NB4 (cell line): ENCODE results near the gene PRRG2.

ENCODE experiments used
- CTCF ChIP-seq: IDR thresholded peaks from one replicate; pipeline ENCODE4 v1.5.1; 2012; ENCODE audit warnings: low read depth, low read length
- MYC ChIP-seq: IDR thresholded peaks from 2 replicates; pipeline ENCODE4 v1.6.1; 2011; ENCODE audit warnings: low read depth, low read length
- POLR2A ChIP-seq: IDR thresholded peaks from 2 replicates; pipeline ENCODE4 v1.6.1; 2011; ENCODE audit warnings: mild to moderate bottlenecking; ENCODE audit not compliant: insufficient read length; ENCODE audit errors: extremely low read depth
- TF ChIP-seq, protein P1 (sequence below): IDR thresholded peaks from 2 replicates; pipeline ENCODE4 v1.6.1; 2011; ENCODE audit warnings: low read depth, low read length

DNA sequence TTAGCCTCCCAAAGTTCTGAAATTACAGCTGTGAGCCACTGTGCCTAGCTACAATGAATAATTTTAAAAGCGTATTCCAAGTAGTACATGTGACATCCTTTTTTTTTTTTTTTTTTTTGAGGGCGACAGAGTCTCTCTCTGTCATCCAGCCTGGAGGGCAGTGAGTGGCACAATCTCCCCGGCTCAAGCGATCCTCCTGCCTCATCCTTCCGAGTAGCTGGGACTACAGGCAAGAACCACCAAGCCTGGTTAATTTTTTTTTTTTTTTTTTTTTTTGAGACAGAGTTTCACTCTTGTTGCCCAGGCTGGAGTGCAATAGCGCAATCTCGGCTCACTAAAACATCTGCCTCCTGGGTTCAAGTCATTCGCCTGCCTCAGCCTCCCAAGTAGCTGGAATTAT lies 6.1 kb downstream of the PRRG2 start:
- TF ChIP-seq CTCF (no peak), POLR2A (no peak), MYC (no peak)
- TF ChIP-seq, protein P1, sequence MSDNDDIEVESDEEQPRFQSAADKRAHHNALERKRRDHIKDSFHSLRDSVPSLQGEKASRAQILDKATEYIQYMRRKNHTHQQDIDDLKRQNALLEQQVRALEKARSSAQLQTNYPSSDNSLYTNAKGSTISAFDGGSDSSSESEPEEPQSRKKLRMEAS = no peak
